Choroid plexus epithelial cell (primary cell): Measurements from ENCODE around the gene MIOX.

Source experiments
- DNase-seq: peaks from one replicate; pipeline ENCODE4 v3.0.0-alpha.2; 2010; ENCODE audit warnings: low read depth
- H3K4me3 ChIP-seq: 2 replicates; pipeline ENCODE4 v1.5.1; 2011; ENCODE audit warnings: low read depth, mild to moderate bottlenecking, control low read depth, low read length, moderate library complexity
- CTCF ChIP-seq: conservative IDR thresholded peaks from 2 replicates; pipeline ENCODE4 v1.5.1; 2011; ENCODE audit warnings: low read depth, mild to moderate bottlenecking, control low read depth, inconsistent platforms, low read length, moderate library complexity

Gene MIOX

GRCh38 chr22:50481440-50482106 is 5.1 kb upstream of the MIOX start, which contains the start of gene ADM2:
Gene ADM2, plus strand, starts transcription at chr22:50481543. Its CDS starts 305 bp downstream, at chr22:50481848.
- DNase-seq: no peak
- peak within 1 kb of the TSS; percentile 65 for H3K4me3 ChIP-seq
- no peak for TF ChIP-seq CTCF

GRCh38 chr22:50482107-50483074 is 4.3 kb upstream of the MIOX start:
- TF ChIP-seq CTCF: no peak
- peak overlapping the region; percentile 65 for H3K4me3 ChIP-seq

GRCh38 chr22:50483106-50483505 is 3.6 kb upstream of the MIOX start:
- no peak for DNase-seq
- H3K4me3 ChIP-seq: no peak overlapping the region
- no peak for TF ChIP-seq CTCF

More at GRCh38 chr22:50482107-50483074, 4.3 kb upstream of the MIOX start:
- DNase-seq: no peak

GRCh38 chr22:50483556-50483955 is 3.1 kb upstream of the MIOX start:
- no peak for TF ChIP-seq CTCF
- DNase-seq: no peak
- no peak overlapping the region for H3K4me3 ChIP-seq

GRCh38 chr22:50483977-50484853 is 2.4 kb upstream of the MIOX start:
- TF ChIP-seq CTCF: no peak
- H3K4me3 ChIP-seq: no peak overlapping the region
- DNase-seq: no peak
